HG03108 (cell line): Measurements from ENCODE around the gene EVX1.

Source experiments
- ATAC-seq: cut with Tn5 transposase; IDR thresholded peaks from one replicate; pipeline ENCODE4 v1.9.1; 2021; ENCODE audit warnings: moderate library complexity; ENCODE audit not compliant: unreplicated experiment

Gene EVX1

GRCh38 chr7:27242555-27243339, at the start of gene EVX1:
TSS of gene EVX1 (plus strand) at chr7:27242802. CDS start at chr7:27243031, 229 bp downstream.
- no peak for ATAC-seq

GRCh38 chr7:27193335-27194001, 49.1 kb upstream of the EVX1 start:
- no peak for ATAC-seq

GRCh38 chr7:27194002-27194352, 48.6 kb upstream of the EVX1 start:
- no peak for ATAC-seq

DNA sequence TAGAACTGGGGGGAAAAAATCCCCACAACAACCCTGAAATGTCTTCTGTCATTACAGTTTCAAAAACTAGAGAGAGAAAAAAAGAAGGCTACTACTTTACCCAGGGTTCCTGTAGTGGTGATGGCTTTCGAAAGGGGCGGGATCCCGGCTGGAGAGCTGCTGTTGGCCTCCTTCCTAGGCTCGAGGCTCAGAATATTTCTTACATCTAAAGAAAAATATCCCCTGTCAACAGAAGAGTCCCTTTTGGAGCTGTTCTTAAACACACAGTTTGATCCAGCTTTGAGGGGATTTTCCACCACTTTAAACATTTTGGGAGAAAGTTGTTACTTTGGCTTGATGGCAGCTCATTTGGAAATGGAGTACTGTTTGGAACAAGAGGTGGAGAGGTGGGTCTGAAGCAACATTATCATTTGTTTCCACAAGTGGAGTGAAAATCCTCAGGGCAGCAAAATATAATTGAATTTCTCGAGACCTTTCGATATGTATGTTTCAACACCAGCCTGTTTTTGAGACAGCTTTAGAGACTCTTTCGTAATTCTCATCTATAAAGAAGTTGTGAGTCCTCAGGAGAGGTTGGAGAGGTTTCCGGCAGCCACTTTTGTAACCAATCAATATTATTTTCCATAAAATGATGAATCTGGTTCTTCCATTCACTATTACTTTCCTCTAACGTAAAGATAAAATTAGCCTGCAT, 47.8 kb upstream of the EVX1 start:
- no peak for ATAC-seq

DNA sequence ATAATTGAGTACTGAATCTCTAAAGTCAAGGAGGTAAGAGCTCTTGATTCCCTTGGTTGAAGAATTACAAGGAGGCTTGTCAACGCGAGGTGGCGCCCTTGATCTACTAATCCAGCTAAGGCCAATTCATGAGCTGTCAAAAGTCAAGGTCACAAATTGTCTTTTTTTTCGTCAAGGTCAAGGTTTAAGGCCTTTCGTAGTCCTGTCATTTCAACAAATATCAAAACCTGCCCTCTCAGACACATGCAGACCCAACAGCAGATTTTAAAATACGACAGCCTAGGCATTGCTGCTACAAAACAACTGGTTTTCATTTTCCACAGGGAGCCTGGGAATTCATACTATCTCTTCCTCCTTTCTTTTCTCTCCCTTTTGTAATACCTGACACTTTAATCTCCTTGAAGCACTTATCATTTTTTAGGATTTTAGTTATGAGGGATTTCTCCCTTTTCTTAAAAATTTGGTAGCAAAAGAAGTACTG, 46.3 kb upstream of the EVX1 start:
- no peak for ATAC-seq

GRCh38 chr7:27197137-27198042, 45.2 kb upstream of the EVX1 start:
- no peak for ATAC-seq

DNA sequence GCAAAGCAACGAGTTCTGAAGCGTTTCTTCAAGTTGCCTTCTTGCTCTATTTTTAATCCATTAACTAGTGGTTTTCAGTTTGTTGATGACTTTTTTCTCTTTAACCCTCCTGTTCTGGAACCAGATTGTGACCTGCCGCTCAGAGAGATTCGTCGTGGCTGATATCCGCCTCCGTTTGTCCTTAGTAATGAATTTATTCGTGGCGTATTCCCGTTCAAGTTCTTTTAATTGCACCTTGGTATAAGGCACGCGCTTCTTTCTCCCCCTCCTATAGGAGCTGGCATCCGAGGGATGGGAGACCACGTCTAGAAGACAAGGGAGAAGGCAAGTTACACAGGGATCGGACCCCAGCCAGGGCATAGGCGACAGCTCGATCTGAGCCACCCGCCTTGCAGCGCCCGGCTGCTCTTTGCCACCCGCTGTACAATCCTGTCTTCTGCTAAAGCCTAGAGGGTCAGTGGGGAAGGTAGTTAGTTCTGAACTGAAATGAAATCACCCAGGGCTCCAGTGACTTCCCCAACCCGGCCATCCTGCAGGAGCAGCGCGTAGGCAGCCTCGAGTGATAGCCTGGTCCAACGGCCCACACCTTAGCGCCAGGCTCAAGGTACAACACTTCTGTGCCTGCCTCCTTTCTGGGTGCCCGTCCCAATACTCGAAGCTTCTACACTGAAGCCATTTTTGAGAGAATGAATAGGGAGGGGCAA, 44.3 kb upstream of the EVX1 start:
- no peak for ATAC-seq

- ATAC-seq = no peak
Measured at GRCh38 chr7:27198871-27199801, 43.5 kb upstream of the EVX1 start.

DNA sequence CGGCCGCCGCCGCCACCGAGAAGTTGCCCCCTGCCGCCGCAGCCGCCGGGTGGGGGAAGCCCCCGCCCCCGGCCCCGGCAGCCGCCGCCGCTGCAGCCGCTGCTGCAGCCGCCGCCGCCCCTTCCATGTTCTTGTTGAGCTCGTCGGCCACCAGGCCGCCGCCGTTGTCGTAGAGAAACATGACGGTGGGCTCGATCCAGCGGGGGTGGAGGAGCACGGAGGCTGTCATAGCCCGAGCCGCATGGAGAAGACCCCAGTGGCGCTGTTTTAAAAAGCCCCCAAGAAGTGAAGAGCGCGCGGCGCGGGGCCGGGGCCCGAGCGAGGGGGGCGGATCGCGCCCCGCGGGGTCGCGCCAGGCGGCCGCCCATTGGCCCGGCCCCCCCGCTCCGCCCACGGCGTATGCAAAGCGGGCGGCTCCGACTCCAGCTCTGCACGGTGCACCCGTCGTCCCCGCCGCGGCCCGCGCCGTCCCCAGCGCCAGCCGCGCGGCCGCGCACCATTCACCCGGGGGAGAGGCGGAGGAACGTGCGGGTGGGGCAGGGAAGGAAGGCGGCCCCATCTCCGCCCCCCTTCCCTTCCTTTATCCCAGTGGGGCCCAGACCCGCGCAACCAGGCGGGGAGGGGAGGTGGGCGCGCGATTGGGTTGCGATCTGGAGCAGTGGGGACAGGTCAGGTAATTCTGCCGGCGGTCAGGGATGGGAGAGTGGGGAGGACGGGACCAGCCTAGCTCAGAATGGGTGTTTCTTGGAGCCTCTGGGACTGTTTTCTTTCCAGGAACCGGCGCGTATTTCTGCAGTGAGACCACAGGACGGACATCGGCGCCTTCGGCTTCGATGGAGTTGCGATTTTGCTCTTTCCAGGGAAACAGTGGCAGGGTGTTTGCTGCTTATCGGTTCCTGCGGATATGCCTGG, 42.5 kb upstream of the EVX1 start, which contains the start of gene HOXA13:
Gene HOXA13, minus strand, starts transcription at position 243 of the 912 bp plus-strand sequence. Its CDS starts 14 bp downstream, at position 229.
- ATAC-seq = no peak

DNA sequence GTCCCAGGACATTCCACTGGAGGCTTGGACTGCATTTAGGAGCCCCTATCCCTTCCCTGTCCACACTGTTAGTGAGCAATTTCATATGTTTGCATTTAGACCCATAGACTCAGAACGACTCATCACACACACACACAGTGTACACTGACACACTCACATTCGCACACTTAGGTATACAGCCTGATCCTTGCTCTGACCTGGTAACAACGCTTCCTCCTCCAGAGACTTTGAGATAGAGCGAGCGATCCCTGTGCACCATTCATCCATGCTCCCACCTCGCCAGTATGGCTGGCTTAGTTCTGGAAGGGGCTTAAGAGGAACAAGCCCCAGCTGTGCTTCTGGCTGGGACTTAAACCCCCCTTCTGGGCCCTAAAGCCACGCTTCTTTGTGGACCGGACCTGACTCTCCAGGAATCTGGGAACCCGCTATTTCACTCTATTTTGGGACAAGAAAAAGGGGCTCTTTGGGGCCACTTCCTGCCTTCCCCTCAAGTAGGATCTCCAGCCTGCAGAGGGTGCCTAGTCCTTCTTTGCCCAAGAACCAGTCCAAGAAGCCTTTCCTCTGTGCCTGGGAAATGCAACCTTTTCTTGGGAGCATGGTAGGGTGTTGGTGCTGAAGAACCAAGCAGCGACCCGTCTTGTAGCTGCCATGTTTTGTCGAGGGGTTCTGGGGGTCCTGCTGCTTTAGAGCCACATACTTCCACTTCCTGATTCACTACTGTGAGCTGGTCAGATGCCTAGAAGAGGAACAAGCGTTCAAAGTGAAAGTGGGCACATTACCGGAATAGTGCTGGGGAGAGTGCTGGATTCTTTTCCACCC, 41.6 kb upstream of the EVX1 start:
- no peak for ATAC-seq

DNA sequence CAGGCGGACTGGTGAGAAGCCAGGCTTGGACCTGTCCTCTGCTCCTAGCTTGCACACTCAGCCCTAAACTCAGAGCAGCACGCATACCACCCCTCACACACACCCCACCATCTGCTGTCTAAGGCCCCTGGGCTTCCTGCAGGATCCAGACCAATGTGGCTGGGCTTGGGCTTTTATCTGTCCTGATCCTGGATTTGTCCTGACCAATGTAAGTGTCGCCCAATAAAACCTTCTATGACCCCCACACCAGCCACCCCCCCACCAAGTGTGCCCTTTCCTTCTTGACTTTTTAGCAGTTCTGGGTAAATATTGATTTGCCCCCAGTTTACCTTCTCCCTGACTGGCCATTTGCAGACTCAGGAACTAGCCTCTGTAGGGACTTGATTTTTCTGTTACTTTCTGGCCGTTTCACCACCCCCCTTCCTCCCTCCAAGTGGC, 41.0 kb upstream of the EVX1 start:
- ATAC-seq = no peak

GRCh38 chr7:27202018-27202861, 40.4 kb upstream of the EVX1 start:
- ATAC-seq = no peak

GRCh38 chr7:27202862-27203134, 39.8 kb upstream of the EVX1 start:
- no peak for ATAC-seq

DNA sequence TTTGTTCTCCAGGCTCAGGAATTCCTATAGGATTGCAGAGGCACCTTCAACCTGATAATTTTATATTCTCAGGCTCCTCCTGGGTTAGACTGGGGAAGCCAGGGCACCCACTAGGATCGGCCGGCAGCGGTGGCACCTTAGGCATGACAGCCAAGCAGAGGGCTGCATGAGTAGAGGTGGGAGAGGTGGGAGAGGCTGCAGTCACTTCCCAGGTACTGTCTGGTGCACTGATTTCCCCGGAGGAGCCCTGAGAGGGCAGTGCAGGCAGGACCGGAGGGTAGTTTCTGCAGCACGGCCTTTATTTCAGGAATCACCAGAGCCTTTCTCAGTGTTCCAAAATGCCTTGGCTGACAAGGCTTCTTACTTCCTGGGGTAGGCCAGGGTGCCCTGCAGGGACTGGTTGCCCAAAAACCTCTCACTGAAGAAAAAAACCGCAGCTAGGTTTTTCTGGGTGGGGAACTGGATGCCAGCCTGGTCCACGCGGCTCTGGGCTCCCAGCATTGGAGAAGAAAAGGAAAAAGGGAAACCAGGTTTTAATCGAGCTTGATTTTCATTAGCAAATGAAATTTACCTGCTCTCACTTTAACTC, 39.1 kb upstream of the EVX1 start:
- no peak for ATAC-seq

- ATAC-seq = no peak
Measured at GRCh38 chr7:27203964-27204594, 38.5 kb upstream of the EVX1 start.
